SK-MEL-5 (cell line): Measurements from ENCODE around the gene DIAPH2. TPM values are rescaled to one million over a fixed set of nuclear protein-coding genes. Genes with fewer than 3 reads are reported as not detected.
A peak's percentile ranks its signal among the peaks of the same experiment; 100 is the strongest.

Experiments used
- DNase-seq: peaks from one replicate; pipeline ENCODE4 v3.0.0-alpha.2; 2016; ENCODE audit warnings: low read depth, low spot score
- in situ Hi-C: cut with HindIII; loops from 2 replicates; pipeline ENCODE4 v1.10.0; 2016; ENCODE audit warnings: low sequenced_read_pairs, high pct_unique_total_duplicates, low pct_unique_long_range_greater_than_20kb
- total RNA-seq: library from RNA; depleted of rRNA; stranded (reverse); fragments of >200 nt; shearing (Covaris generic); gene quantifications from 2 replicates; pipeline ENCODE4 v1.2.3, GENCODE V29; 2014

The DIAPH2 gene
- total RNA-seq, 1 experiment from 2014 or later, result 21.8 TPM

DNA sequence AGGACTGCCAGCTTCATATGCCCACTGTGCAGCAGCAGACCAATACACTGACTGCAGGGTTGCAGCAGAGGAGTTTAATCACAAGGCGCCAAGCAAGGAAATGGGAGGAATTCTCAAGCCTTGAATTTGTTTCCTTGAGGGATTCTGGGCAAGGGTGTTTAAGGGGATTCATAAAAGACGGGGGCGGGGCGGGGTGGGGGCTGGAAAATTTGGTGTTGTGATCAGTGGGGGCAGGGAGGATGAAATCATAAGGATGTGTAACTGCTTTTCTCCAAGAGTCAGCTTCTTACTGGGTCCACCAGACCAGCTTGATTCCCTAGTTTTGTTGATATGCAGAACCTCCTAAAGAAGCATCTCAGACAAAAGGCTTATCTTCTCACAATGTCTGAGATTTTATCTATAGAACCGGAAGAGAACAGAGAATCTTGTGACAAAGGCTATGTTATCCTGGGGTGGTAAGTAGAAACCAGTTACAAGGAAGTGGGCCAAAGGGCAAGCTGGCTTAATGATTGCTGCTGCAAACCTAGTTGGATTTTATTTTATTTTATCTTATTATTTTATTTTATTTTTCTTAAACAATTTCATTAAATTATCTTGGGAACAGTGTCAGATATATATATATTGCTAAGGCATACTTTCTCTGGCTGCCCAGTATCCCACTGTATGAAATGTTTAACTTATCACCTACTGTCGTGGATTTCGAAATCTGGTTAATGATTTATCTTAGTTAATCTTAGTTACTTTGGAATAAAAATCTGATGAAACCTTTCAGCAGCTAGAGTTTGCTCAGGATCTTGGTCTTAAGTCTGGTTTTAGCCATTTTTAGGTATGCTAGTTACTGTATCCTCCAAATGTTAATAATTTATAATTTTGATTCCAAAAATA, 475.5 kb downstream of the DIAPH2 start:
- in situ Hi-C loops, result no loop called here

DNA sequence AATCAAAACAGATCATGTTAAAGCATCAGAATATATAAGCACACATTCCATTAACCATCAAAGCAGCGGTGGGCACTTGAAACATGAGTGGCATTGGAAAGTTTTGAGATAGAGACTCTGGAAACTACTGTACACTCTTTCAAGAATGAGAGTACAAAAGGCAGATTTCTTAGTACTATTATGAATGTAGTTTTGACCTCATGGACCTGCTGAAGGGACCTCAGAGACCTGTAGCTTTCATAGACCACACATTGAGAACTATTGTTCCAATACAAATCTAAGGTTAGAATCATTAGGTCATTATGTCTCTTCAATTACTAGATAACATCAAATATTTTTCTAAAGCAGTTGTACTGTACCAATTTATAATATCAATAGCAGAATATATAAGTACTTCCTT, 482.7 kb downstream of the DIAPH2 start:
- no peak for DNase-seq
- in situ Hi-C loops, result no loop called here

More for the DNA sequence above, 475.5 kb downstream of the DIAPH2 start:
- peak; percentile 66 for DNase-seq

GRCh38 chrX:97168646-97169045, 484.0 kb downstream of the DIAPH2 start:
- in situ Hi-C loops, result no loop called here
- DNase-seq, result no peak

DNA sequence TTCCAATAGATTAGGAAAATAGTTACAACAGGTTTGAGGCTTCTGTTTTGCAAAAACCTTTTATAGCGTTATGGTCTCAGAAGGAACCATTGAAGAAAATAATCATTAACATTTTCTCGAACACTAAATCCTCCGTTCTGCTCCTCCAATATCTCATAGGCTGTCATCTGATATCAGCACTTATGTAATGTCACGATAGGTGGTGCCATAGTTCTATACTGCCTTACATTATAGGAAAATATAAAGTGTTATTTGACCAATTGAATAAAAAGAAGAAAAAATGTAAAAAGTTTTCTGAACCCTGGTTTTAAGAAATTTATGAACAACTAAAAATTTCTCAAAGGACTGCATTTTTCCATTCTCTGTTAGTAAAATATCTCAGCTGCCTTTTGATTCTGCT, 490.5 kb downstream of the DIAPH2 start:
- in situ Hi-C loops, result no loop called here
- DNase-seq, result no peak

GRCh38 chrX:97189668-97190067, 505.0 kb downstream of the DIAPH2 start:
- in situ Hi-C loops, result no loop called here
- DNase-seq, result no peak

GRCh38 chrX:97199501-97199900, 514.9 kb downstream of the DIAPH2 start:
- in situ Hi-C loops, result no loop called here
- no peak for DNase-seq

DNA sequence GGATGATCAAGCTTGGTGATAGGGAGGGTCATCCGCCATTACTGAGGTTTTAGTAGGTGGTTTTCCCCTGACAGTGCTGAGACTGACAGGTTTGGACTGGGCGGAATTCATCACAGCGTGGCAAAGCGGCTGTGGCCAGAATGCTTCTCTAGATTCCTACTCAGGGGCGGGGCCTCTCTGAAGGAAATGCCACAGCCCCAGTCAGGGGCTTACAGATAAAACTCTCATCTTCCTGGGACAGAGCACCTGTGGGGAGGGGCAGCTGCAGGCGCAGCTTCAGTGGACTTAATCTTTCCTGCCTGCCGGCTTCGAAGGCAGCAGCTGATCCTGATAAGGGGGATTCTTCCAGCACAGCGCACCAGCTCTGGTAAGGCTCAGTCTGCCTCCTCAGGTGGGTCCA, 515.8 kb downstream of the DIAPH2 start:
- no peak for DNase-seq
- in situ Hi-C loops, result no loop called here

GRCh38 chrX:97210501-97210900, 525.9 kb downstream of the DIAPH2 start:
- in situ Hi-C loops, result no loop called here
- DNase-seq, result no peak

- in situ Hi-C loops, result no loop called here
- no peak for DNase-seq
These were observed 526.4 kb downstream of the DIAPH2 start for GRCh38 chrX:97211070-97211469.

GRCh38 chrX:97215186-97215585, 530.5 kb downstream of the DIAPH2 start:
- DNase-seq, result no peak
- in situ Hi-C loops, result no loop called here

DNA sequence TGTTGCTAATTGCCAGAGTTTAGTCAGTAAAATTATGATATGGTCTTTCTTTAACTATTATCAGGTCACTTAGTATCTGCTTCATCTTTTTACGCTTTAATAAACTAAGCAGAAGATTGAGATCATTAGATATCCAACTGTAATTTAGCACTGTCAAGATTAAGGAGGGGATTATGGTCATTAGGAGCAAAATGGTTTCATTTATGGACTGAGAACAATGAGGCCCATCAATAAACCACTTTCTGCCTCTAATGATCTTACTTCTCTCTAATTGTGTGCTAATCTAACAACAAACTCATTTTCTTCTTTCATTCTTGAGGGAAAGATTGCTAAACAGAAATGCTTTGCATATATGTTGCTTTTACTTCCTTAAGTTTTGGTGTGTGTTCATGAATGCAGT, 539.5 kb downstream of the DIAPH2 start:
- in situ Hi-C loops, result no loop called here
- DNase-seq, result no peak

- in situ Hi-C loops, result no loop called here
- no peak for DNase-seq
These were observed 544.7 kb downstream of the DIAPH2 start for GRCh38 chrX:97229318-97229717.

DNA sequence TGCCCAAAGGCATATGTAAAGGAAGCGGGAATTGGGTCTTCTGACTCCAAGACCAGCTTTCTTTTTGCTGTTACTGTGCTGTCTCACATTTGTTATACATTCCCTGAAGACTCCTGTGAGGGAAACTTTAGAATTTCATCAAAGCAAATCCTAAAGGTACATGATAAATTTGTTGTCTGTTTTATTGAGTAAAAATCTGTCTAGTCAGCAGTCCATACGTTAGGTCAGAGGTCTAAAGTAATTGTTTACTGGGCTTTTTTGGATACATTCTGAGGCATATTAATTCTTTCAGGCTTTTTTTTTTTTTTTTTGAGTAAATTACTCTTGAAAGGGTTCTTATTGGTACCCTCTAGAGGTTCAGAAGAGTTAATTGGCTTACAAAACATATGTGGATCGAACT, 546.3 kb downstream of the DIAPH2 start:
- in situ Hi-C loops, result no loop called here

GRCh38 chrX:97234471-97235081, 549.9 kb downstream of the DIAPH2 start:
- DNase-seq, result no peak
- in situ Hi-C loops, result no loop called here

More for the DNA sequence above, 546.3 kb downstream of the DIAPH2 start:
- DNase-seq, result no peak

DNA sequence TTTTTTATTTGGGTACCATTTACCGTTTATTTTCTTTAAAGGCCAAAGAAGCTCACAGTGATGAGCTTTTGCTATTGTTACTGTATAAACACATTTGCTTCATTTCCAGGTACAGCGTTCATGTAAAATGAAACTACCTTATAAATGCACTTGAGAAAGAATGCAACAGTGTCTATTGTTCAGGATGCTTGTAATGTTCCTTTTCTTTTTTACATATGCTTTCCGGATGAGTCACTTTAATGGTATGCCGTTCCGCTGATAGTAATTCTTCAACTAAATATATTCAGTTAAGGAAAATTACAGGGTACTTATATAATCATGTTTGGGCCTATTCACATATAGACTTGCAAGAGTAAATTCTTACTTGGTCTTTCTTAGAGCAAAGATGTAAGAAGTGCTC, 554.0 kb downstream of the DIAPH2 start:
- no peak for DNase-seq
- in situ Hi-C loops, result no loop called here

- in situ Hi-C loops, result no loop called here
- DNase-seq, result no peak
These were observed 567.5 kb downstream of the DIAPH2 start for GRCh38 chrX:97252111-97252510.

GRCh38 chrX:97260679-97261078, 576.0 kb downstream of the DIAPH2 start:
- in situ Hi-C loops, result no loop called here
- DNase-seq, result no peak

DNA sequence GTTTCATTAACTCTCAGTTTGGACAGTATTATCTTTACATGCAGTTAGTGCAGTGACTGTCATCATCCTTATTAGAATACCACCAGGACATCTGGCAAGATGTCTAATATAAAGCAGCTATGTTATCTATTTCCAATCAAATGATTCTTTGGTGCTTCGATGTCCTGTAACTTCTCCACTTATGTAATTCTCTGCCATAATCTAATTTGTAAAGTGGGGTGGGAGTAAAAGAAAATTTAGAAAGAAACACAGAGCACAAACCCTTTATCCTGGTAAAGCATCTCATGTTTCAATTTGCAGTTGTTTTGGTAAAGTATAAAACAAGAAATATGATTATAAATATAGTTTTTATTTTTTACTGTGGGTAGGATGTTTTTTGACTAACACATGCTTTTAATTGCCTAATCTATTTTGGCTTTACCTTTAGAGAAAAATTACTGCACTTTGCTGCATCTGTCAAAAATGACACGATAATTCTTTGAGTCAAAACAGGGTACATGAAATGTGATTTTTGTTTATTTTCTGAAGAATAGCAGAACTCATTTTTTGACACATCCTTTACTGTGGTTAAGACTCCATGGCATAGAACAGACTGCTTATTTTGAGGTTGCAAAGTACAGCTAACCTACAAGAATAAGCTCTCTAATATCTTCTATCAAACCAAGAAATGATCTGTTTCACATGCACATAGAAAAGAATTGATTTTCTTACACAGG, 581.9 kb downstream of the DIAPH2 start:
- no peak for DNase-seq
- in situ Hi-C loops, result no loop called here
